NCI-H82 treated with DMSO at 0.1 percent for 48 hours (cell line): ENCODE results near the gene APBB2.
"Not testable (repeated sequence)": the region's sequence is repeated elsewhere in the genome, so short reads cannot be mapped to it uniquely, and the experiment has no call there.

Source experiments
- DNase-seq: peaks from one replicate; lab custom pipeline; 2025; ENCODE audit not compliant: unreplicated experiment; lab: John Stamatoyannopoulos, UW

APBB2 gene

DNA sequence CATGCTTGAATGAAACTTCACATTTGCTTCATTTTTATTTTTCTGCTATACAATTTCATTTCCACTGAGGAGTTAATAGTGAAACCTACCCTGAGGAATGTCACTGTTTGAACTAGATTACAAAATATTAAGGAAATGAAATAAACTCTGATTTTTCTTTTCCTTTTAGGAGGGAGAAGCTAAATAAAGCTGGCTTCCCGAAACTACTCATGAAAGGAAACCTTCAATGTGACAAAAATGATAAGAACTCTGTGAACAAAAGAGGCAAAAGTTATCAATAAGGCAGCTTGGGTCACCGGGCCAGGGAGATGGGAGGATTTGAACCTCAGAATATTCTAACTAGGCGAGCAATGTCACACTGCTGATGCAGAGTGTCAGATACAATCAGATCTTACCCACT is 185.2 kb downstream of the APBB2 start:
- DNase-seq: no peak

DNA sequence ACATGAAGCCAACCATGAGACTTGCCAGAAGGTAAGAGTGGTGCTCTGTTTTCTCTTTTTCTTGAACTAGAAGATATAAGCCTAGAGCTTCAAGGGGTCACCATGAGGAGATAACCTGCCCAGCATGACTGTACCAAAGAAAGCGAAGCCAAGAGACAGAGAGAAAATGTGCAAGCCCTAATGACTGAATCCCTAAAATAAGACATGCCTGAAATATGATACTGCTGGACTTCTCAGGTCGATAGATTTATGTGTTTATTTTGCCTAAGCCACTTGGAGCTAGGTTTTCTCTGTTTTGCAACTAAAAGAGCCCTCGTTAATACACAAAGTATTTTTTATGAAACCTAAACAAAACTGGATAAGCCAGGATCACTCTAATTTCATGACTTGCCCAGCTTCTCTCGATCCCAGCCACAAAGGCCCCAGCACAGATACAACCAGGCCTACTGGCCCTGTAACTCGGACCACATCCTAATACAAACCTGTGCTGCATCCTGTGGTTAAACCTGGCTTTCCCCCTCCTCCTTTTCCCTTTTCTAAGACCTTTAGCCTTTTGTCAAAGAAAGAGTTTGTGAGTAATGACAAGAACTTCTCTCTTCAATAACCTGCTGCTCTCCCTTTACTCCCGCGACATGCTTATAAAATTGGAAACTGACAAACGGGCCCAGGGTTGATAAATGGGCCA is 185.8 kb downstream of the APBB2 start:
- no peak for DNase-seq

DNA sequence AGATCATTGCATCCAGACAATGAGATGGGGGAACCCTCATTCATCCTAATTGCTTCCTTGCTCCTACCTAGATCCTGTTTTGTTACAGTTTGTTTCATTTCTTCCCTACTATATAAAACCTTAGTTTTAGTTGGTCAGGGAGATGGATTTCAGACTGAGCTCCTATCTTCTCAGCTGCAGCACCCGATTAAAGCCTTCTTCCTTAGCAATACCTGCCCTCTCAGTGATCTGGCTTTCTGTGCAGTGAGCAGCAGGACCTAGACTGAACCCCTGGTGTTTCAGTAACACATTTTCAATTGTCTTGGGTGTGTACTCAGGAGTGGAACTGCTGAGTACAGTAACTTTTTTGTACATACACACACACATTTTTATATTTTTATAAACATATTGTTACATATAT is 187.4 kb downstream of the APBB2 start:
- DNase-seq: no peak

DNA sequence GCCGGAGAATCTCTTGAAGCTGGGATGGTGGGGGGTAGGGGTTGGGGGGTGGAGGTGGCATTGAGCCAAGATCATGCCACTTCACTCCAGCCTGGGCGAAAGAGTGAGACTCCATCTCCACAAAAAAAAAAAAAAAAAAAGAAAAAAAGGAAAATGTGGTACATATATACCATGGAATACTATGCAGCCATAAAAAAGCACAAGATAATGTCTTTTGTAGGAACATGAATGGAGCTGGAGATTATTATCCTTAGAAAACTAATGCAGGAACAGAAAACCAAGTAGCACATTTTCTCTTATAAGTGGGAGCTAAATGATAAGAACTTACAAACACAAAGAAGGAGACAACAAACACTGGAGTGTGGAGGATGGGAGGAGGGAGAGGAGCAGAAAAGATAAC is 188.5 kb downstream of the APBB2 start:
- DNase-seq: no peak

DNA sequence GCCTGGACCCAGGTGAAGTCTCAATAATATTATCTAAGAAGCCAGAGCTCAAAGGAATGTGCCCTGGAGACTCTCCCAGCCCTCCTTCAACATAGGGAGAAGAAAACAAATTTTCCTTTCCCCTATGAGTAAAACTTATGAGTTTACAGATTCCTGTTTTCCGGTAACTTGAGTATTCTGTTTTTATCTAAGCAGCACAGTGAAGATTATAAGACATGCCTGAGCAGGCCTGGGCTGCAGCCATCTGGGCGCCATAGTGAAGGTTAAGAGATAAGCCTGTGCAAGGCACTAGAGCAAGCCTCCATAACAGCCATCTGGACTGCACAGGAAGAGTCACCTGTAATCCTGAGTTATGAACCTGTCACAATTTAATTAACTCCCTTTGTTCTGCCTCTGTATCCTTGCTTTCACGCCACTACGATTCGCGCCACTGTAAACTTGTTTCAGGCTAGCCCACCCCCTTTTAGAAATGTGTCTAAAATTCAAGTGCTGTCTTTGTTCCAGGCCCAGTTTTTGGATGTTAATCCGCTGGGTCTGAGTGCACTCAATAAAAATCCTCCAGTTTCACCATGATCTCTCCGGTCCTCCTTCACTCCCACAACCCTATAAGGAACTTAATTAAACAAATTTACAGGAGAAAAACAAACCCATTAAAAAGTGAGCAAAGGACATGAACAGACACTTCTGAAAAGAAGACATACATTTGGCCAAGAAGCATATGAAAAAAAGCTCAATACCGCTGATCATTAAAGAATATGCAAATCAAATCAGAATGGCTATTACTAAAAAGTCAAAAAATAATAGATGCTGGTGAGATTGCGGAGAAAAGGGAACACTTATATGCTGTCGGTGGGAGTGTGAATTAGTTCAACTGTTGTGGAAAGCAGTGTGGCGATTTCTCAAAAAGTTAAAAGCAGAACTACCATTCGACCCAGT is 189.5 kb downstream of the APBB2 start:
- DNase-seq: no peak

DNA sequence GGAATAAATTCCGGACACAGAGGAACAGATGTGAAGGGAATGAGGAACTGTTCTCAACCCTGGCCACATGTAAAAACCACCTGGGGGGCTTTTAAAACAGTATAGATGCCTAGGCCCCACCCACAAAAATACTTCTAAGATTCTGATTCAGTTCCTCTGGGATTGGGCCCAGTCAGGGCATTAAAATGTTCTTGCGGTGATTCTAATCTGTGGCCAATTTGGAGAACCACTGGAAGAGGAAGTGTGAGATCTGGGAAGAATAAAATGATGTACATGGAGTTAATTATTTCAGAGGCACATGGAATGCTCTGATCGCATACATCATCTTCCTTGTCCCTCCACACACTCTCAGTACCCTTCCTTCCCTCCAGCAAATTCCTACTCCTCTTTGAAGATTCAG is 192.2 kb downstream of the APBB2 start:
- no peak for DNase-seq

DNA sequence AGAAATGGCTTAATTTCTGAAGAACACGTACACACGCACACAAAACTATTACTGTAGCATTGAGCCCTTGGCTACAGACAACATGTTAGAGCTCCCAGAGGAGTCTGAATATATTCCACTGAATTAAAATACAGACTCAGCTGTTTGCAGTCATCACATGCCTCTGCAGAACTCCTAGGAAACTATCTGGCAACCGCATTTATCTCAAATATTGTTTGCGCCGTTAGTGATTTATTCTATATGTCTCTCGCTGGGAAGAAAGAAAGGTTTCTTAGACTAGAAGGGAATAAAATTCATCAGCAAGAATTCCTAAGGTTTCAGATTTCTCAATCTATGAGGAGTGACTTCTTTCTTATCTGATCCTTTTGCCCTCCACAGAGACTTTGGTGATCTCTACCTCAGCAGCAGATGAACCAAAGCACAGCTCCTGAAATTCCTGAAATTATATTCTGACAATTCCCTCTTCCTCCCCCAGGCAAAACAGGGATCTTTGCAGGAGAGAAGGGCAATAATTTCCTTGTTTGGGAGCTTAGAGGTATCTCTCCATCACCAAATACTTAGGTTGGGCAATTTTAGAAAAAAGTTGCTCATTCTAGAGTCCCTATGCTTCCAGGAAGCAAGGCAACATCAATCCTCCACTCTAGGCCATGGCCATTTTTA is 199.2 kb downstream of the APBB2 start:
- no peak for DNase-seq

DNA sequence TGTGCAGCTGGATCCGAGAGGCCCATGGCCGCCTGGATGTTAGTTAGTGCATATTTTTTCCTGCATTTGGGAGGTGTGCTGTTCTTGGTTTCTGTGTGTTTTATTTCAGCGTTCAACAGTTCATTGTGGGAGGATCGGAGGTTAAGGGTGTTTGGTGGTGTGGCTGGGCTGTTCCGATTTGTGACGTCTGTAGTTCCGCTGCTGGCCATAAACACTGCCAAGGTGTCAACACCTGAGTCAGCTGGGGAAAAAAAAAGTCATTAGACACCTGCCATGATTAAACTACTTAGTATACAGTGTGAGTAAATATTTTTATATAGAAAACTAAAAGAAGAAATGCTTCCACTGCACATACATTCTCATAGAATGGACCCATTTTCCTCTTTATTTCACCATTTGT is 200.2 kb downstream of the APBB2 start:
- DNase-seq: no peak

DNA sequence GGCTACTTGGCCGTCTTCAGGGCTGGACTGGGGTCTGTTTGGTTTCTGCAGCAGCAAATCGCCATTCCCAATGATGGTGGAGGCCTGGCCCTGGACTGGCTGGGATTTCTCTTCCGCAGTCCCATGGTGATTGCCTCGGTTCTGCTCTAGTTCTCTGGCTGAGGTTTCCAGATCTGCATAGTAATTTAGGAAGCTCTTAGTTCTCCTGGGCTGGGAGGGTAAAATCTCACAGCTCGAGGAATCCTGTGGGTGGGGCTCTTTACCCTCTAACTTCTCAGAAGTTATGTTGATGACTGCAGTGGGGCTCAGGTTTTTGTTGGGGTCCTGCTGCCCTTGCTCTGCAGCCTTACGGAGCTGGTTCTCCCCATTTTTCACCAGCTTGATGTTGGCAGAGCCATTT is 200.6 kb downstream of the APBB2 start:
- DNase-seq: no peak

DNA sequence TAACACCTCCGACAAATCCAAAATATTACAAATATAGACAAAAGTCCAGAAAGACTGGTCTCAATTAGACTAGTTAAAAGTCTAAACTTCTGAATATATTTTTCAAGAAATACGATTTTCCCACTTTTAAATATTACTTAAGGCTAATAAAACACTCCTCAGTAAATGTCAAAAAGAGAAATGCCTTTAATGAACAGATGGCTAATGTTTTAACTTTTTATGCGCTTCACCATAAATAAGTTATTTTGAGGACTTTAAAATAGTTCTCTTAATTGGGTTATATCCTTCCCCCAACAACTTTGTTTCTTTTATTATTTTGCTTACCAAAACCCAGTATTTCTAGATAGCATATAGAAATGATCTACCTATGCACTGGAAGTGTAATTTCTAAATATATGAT is 201.4 kb downstream of the APBB2 start:
- DNase-seq: no peak

DNA sequence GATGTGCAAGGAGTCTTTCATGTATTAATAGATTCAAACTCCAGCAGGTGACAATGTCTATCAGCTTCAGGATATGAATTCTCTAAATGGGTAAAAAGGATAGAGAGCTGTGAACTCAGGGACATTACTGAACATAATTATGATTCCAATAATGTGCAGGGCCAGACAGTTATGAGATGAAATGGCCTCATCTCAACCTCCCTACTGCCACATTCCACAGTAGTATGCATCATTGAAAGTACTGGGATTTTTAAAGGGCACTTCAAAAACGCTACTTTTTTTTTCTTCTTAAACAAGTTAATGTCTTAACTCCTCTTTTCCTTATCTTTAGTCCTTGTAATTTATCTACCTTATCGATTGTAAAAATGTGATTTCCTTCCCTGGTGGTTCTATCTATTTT is 202.0 kb downstream of the APBB2 start:
- DNase-seq: no peak

DNA sequence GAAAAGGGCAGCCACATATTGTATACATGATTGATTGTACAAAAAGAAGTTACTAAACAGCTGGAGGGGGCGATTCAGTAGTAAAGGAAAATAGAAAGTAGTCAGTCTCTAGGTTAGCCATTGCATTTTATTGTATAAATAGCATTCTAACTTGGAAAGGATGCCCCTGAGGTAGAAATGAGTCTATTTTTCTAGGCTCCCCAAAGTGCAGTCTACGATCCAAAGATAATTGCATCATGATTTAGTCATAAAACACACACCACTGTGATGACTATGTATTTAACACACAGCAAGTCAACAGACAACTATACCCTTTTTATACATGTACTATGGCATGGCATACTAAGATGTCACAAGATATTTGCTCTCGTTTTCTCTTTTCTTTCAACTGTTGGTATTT is 204.9 kb downstream of the APBB2 start:
- DNase-seq: no peak

DNA sequence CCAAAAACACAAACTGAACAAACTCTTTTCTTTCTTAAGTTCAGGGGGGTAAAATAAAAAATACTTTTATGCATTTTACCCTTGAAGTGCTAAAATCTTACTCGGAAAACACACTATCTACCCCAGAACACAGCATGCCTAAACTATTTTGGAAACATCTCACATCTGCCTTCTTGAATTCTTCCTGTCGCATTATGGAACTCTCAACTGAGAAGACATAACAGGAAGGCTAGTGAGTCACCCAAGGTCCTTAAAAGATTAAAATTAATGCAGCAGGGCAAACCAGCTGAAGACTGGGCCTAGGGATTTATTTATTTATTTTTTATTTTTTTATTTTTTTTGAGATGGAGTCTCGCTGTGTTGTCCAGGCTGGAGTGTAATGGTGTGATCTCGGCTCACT is 208.2 kb downstream of the APBB2 start:
- DNase-seq: no peak

DNA sequence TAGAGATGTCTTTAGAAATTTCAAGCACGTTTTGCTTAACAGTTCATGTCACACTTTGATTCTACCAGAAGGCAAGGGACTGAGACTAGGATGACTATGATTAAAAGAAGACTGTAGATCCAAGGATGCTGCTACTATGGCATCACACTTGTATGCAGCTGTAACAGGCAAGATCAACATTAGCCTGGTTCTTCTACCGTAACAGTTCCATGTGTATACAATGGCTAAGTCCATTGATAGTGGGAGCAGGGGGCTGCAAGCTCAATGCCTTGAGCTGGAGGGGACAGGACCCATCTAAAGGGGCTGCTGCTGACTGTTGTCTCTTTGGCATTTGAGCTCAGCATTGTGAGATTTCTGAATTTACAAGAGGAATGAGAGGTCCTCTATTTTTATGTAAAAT is 212.0 kb downstream of the APBB2 start:
- DNase-seq: no peak

DNA sequence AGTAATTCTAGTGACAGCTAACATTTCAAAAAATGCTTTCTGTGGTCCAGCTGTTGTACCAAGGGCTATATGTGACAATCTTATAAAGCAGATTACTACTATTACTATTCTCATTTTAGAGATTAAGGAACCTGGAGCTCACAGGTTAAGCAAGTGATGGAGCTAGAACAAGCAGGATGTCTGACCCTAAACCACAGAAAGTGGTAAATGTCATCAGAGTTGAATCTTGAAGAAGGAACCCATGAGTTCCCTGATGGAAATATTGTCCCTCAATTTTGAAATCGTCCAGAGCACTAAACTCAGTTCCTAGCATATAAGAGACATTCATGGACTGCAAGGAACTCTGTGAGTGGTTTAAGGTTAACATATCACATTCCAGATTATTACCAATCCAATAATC is 214.0 kb downstream of the APBB2 start:
- DNase-seq: no peak

DNA sequence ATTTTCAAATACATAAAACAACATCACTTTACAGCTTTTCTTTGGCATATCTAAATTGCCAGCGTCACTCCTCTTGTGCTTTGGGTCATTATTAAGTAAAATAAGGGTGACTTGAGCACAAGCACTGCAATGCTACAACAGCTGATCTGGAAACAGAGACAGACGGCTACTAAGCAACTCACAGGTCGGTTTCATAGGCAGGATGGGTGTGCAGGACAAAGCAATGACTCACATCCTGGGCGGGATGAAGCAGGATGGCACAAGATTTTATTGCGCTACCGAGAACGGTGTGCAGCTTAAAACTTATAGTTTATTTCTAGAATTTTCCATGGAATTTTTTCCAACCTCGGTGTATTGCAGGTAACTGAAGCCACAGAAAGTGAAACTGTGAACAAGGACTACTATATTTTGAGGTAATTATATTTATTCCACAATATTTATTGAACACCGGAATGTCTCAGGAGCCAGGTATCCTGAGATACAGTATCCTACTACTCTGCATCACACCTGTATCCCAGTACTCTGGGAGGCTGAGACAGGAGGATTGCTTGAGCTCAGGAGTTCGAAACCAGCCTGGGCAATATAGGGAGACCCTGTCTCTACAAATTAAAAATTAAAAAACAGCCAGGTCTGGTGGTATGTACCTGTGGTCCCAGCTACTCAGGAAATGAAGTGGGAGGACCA is 215.5 kb downstream of the APBB2 start:
- no peak for DNase-seq

DNA sequence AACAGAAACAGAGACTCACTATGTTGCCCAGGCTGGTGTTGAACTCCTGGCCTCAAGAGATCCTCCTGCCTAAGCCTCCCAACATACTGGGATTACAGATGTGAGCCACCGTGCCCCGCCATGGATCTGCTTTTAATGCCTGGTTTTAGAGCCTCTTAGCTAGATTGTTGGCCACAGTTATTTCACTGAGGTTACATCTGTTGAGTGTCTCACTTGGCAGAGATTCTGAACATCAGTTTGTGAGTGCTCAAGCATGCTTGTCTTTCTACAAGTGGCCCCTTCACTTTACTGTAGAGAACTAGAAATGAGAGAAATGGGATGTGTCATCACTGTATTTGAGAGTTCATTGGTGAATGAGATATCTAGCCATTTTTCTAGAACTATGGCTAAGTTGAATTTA is 218.5 kb downstream of the APBB2 start:
- no peak for DNase-seq

DNA sequence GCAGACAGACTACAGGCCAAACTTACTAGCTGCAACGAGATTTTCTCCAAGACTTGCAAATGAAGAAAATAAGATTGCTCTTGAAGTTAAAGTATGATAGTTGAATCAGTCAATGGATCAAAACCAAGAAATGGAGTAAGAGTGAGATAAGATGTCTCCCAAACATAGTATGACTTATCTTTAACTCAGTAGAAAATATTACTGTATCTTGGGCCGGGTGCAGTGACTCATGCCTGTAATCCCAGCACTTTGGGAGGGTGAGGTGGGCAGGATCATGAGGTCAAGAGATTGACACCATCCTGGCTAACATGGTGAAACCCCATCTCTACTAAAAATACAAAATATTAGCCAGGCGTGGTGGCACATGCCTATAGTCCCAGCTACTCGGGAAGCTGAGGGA is 220.0 kb downstream of the APBB2 start:
- not testable (repeated sequence) for DNase-seq

DNA sequence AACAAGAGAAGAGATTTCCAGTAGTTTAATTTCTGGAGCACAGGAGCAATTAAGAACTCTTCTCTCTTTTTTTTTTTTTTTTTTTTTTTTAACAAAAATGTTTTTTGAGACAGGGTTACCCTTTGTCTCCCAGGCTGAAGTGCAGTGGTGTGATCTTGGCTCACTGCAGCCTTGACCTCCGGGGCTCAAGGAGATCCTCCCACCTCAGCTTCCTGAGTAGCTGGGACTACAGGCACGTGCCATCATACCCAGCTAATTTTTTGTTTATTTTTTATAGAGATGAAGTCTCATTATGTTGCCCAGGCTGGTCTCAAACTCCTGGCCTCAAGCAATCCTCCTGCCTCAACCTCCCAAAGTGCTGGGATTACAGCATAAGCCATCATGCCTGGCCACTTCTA is 221.0 kb downstream of the APBB2 start:
- DNase-seq: not testable (repeated sequence)

DNA sequence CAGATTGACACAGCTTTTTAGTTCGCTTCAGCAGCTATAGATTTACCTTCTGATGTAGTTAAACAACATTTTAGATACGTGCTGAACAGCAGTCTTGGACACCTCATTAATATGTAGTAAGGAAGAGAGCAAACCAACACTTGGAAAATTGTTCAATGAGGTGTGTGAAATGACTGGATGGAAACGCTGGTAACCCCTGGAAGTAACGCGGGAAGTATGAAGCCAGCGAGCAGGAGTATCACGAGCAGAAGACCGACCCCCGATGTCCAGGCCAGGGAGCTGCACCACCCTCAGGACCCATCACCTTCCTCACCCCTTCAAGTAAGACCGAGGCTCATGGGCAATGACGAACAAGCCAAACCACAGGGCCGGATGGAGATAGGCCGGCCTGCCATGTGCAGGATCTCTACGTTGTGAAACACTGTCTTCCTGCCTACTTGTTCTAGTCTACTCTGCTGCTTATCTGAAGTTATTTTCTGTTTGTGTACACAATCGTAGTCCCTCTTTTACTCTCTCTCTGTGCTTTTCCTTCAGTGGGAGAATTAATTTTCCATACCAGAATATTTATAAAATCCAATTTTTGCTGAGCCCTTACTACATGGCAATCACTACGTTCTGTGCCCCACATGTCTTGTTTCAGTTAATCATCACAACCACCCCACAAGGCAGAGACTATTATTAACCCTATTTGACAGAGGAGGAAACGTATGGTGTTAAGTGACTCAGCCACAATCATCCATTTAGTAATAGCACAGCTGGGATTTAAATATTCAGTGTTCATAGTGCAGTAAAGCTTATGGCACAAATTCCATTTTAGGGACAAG is 221.7 kb downstream of the APBB2 start:
- DNase-seq: no peak

DNA sequence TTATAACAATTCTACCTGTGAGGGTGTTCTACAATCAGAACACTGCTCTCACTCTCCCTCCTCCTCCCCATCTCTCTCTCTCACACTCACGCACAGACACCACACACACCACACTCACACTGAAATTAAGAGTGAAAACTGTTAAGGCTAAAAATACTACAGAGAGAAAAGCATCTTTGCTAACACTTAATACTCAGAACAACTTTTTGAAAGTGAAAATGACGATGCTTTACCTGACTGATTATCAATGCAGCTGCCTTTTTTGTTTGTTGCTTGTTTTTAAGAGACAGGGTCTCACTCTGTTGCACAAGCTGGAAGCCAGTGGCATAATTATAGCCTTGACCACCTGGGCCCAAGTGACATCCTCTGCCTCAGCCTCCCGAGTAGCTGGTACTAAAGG is 222.4 kb downstream of the APBB2 start:
- no peak for DNase-seq
